GM19099 (cell line): ENCODE results near the gene DBX2.

Experiments used
- POLR2A ChIP-seq: IDR thresholded peaks from 3 replicates; pipeline ENCODE4 v1.6.1; 2011; ENCODE audit warnings: low read depth; ENCODE audit not compliant: insufficient read length; ENCODE audit errors: extremely low read depth

Gene DBX2

DNA sequence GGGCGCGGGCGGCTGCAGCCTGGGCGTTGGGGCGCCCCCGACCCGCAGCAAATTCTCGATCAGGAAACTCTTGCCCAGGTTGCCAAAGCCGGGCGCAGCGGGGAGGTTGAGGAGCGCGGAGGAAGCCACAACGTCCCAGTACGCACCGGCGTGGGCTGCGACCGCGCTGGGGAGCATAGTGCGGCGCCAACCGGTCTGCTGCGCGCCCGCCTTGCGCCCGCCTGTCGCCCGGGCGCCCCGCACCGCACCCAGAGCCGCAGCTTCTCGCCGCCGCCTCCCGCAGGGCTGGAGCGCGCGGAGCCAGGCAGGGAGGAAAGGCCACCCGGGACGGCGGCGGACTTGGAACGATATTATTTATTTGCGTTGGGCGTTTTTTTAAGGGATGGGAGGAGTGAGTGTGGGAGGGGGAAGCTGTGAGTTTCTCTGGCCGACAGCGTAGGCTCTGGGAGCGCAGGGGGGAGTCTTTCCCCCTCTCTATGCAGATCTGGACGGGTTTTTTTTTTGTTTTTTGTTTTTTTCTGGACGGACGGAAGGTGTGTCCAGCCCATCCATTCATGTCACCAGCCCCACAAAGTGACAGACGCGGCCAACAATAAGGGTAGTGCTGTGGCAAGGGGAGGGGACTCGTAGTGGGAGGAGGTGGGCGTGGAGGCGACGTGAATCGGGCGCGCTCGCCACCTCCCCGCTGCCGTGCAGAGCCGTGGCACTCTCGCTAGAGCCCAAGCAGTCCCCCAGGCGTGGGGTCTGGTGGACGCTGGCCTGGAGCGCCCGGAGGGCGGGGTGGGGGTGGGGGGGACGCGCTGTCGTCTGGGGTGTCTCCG, at the start of gene DBX2:
DBX2 (minus strand) TSS at position 349 of the 821 bp plus-strand sequence; CDS start at position 177, 172 bp downstream.
- TF ChIP-seq POLR2A, result no peak

DNA sequence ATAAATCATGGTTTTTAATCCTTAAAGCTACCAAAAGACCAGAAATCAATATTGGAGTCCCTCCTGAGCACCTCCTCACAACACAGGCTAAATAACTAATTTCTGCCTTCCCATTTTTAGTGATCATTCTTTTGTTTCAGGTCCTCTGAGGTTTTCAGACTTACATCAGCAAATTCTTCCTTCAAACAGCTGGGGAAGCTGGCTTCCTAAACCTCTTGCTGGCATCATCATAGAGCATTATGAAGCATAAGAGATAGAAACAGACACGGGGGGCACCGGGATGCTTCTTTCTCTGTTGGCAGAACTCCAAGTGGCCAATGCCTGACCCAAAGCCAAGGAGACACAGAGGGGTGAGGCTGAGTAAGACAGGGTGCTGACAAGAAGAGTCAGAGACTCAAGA, 47.9 kb upstream of the DBX2 start:
- TF ChIP-seq POLR2A, result no peak

- no peak for TF ChIP-seq POLR2A
Measured at GRCh38 chr12:45093051-45093450, 42.2 kb upstream of the DBX2 start.

- no peak for TF ChIP-seq POLR2A
Measured at GRCh38 chr12:45089411-45090075, 38.6 kb upstream of the DBX2 start.

DNA sequence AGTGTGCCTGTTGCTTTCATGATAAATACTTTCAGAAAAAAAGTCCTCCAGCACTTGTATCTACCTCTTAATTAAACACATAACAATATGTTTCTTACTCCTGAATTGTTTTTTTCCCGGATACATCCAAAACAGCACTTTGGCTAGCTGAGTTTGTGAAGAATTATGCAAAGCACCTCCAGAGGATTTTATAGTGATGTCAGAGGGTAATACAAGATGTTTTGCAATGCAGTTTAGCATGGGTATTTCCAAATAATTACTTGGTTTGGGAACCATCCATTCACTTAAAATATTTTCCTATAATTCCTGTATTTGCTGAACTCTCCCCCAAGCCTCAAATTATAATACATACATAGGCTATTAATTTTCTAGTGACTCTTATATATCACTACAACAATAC, 37.7 kb upstream of the DBX2 start:
- no peak for TF ChIP-seq POLR2A

DNA sequence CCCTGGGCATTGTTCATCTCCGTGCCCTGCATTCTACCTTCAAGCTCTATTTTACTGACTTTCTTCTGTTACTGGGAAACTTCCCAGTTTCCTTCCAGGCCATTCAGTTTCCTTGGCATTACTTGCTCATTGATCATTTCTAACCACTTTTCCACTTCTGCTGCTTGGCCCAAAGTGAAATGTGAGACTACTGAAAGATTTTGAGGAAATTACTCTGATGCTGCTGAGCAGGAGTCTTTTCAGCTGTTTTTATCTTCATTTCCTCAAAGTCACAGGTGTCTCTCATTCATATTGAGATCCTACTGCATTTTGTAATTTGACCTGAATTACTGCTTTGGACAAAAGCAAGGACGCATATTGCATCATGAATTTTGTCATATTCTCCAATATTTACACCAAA, 26.4 kb upstream of the DBX2 start:
- no peak for TF ChIP-seq POLR2A

DNA sequence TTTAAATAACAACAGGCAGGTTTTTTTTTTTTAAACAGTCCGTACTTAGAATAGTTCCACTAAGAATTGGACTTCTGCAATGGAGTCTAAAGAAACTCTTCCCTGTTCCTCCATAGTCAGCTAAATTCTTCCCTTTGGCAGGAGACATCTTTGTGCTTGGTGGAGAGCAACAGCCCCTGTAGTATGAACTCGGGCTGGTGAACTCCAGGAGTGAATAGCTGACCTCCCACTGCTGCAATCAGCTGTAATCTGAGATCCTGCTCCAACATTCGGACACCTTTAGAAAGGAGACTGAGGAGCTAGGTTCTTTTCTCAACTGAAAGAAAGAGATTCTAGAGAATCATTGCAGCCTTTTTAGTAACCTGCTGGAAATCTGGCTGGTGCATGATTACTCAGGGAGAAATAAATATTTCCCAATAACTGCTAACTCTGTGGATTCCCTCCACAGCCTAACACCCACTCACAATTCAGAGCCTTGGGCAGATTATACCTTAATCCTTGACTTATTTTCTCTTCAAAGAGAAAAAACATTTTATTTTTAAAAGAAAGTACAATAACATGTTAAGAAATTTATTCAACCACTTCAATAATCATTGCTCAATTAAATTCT, 25.6 kb upstream of the DBX2 start:
- TF ChIP-seq POLR2A, result no peak

- no peak for TF ChIP-seq POLR2A
Measured at GRCh38 chr12:45075587-45076282, 24.8 kb upstream of the DBX2 start.

- TF ChIP-seq POLR2A, result no peak
Measured at GRCh38 chr12:45065125-45065626, 14.3 kb upstream of the DBX2 start.

GRCh38 chr12:45060976-45061375, 10.1 kb upstream of the DBX2 start:
- TF ChIP-seq POLR2A, result no peak

GRCh38 chr12:45051572-45052125, 750 bp upstream of the DBX2 start:
- TF ChIP-seq POLR2A, result no peak

DNA sequence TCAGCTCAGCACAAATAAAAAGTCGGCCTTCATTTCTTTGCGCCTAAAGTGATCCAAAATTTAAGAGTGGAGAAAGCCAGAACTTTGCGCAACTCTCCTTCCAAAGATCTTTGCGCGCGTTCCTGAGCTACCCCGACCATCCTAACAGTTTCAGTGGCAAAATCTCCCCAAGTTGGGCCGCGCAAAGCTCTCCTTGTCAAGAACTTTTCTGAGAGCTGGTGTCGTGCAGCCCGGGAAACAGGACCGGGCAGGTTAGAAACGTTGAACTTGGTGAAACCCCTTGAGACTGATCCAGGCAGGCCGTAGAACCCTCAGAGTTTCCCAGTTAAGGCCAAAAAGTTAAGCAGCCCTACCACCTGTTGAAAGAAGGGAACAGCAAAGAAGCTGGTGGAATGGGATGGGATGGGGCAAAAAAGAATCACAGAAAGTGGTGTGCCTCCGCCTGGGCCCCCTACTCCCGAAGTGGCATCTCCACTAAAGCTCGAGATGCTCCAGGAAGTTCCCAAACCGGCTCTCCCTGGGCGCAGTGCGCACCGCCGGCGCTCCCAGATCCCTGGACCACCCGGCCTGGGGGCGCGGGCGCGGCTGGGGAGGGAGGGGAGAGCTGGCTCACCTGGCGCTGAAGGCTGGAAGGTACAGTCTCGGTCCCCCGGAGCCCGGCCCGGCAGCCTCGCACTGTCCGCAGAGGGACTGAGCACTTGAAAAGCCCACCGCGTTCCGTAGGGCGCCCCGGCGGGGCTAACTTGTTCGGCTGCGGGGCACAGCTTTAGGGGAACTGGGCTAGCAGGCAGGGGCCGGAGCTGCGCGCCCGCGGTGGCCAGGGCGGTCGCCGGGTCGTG, 768 bp downstream of the DBX2 start:
- no peak for TF ChIP-seq POLR2A

- TF ChIP-seq POLR2A, result no peak
Measured at GRCh38 chr12:45042599-45042998, 8.3 kb downstream of the DBX2 start.

DNA sequence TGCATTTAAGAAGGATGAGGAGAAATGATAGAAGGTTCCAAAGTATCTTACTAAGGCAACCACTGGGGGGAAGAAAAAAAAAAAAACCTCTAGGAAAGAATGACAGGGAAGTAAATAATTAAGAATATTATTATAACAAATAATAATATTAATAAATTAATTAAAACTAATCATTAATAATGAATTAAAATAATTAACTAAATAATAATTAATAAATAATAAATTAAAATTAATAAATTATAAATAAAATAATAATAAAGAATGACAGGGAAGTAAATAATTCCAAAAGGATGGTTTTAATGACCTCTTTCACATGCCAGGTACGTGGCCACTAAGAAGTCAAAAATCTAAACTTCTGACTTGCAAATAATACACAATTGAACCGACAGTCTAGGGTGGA, 9.9 kb downstream of the DBX2 start:
- no peak for TF ChIP-seq POLR2A
